NCI-H524 treated with DMSO at 0.1 percent for 48 hours (cell line): ENCODE data around the gene LCN2.
"Not testable (repeated sequence)": the region's sequence is repeated elsewhere in the genome, so short reads cannot be mapped to it uniquely, and the experiment has no call there.

Experiments
- DNase-seq: peaks from one replicate; lab custom pipeline; 2025; lab: John Stamatoyannopoulos, UW

LCN2 gene

GRCh38 chr9:128149001-128149701 is at the start of gene LCN2:
Gene LCN2 (plus strand): TSS chr9:128149453. CDS start chr9:128149526, 73 bp downstream.
- DNase-seq, result no peak

GRCh38 chr9:128099932-128100491 is 49.2 kb upstream of the LCN2 start:
- DNase-seq, result no peak

- no peak for DNase-seq
Measured at GRCh38 chr9:128100581-128100980, 48.7 kb upstream of the LCN2 start.

- no peak for DNase-seq
Measured at GRCh38 chr9:128101231-128101661, 48.0 kb upstream of the LCN2 start.

- no peak for DNase-seq
Measured at GRCh38 chr9:128101690-128102089, 47.6 kb upstream of the LCN2 start.

GRCh38 chr9:128102196-128102595 is 47.1 kb upstream of the LCN2 start:
- no peak for DNase-seq

GRCh38 chr9:128102861-128103588 is 46.2 kb upstream of the LCN2 start:
- DNase-seq, result no peak

GRCh38 chr9:128103589-128103962 is 45.7 kb upstream of the LCN2 start:
- no peak for DNase-seq

GRCh38 chr9:128104171-128104618 is 45.1 kb upstream of the LCN2 start:
- no peak for DNase-seq

GRCh38 chr9:128105538-128106175 is 43.6 kb upstream of the LCN2 start:
- no peak for DNase-seq

GRCh38 chr9:128106181-128106939 is 42.9 kb upstream of the LCN2 start:
- no peak for DNase-seq

GRCh38 chr9:128106940-128107467 is 42.2 kb upstream of the LCN2 start:
- DNase-seq, result no peak

GRCh38 chr9:128107468-128108268 is 41.6 kb upstream of the LCN2 start:
- no peak for DNase-seq

- DNase-seq, result no peak
Measured at GRCh38 chr9:128108269-128109049, 40.8 kb upstream of the LCN2 start.

- DNase-seq, result no peak
Measured at GRCh38 chr9:128109050-128109709, 40.1 kb upstream of the LCN2 start.

GRCh38 chr9:128111726-128112125 is 37.5 kb upstream of the LCN2 start:
- DNase-seq, result not testable (repeated sequence)

GRCh38 chr9:128113526-128114325 is 35.5 kb upstream of the LCN2 start:
- DNase-seq, result no peak

- no peak for DNase-seq
Measured at GRCh38 chr9:128114326-128115186, 34.7 kb upstream of the LCN2 start.
